ENCODE data around the gene COL4A1.
"Not testable (repeated sequence)": the region's sequence is repeated elsewhere in the genome, so short reads cannot be mapped to it uniquely, and the experiment has no call there.

Gene COL4A1

DNA sequence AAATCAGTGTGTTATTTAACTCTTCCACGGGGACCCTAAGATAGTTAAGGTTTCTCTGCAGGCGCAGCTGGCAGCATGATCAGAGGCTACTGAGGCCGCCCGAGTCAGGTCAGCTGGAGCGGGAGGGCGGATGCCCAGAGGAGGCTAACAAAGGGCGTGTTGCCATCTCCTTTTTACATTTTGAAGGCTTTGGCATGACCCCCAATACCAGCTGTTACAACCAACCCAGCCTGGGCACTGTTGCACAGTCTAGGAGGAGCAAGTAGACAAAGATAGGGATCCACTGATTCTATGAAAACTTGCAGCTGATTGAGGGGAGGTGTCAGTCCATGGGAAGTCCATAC is 15.8 kb upstream of the COL4A1 start:
- TF ChIP-seq, protein P1, sequence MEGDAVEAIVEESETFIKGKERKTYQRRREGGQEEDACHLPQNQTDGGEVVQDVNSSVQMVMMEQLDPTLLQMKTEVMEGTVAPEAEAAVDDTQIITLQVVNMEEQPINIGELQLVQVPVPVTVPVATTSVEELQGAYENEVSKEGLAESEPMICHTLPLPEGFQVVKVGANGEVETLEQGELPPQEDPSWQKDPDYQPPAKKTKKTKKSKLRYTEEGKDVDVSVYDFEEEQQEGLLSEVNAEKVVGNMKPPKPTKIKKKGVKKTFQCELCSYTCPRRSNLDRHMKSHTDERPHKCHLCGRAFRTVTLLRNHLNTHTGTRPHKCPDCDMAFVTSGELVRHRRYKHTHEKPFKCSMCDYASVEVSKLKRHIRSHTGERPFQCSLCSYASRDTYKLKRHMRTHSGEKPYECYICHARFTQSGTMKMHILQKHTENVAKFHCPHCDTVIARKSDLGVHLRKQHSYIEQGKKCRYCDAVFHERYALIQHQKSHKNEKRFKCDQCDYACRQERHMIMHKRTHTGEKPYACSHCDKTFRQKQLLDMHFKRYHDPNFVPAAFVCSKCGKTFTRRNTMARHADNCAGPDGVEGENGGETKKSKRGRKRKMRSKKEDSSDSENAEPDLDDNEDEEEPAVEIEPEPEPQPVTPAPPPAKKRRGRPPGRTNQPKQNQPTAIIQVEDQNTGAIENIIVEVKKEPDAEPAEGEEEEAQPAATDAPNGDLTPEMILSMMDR (conservative IDR thresholded peaks at IDR 0.05; ENCODE audit: low read depth, low read length) = no peak
- no peak overlapping the region for H3K4me3 ChIP-seq (IDR thresholded peaks at IDR 0.05; ENCODE audit: insufficient read depth, low read depth, low read length)
- no peak overlapping the region for H3K9ac ChIP-seq
- no peaks in the 10 kb centered on the region for H3K79me2 ChIP-seq (ENCODE audit: insufficient read depth, low read depth)
- H4K20me1 ChIP-seq (ENCODE audit: insufficient read depth) = no peaks in the 10 kb centered on the region
- no peak overlapping the region for H2AFZ ChIP-seq (ENCODE audit: low read depth)
- no peaks in the 10 kb centered on the region for H3K4me1 ChIP-seq (ENCODE audit: low read depth, poor library complexity, severe bottlenecking)
- H3K4me2 ChIP-seq = no peak overlapping the region
- no peaks in the 10 kb centered on the region for H3K27me3 ChIP-seq (ENCODE audit: insufficient read depth, low read depth)
- H3K27ac ChIP-seq = no peak overlapping the region
- H3K36me3 ChIP-seq (ENCODE audit: insufficient read depth) = no peaks in the 10 kb centered on the region

DNA sequence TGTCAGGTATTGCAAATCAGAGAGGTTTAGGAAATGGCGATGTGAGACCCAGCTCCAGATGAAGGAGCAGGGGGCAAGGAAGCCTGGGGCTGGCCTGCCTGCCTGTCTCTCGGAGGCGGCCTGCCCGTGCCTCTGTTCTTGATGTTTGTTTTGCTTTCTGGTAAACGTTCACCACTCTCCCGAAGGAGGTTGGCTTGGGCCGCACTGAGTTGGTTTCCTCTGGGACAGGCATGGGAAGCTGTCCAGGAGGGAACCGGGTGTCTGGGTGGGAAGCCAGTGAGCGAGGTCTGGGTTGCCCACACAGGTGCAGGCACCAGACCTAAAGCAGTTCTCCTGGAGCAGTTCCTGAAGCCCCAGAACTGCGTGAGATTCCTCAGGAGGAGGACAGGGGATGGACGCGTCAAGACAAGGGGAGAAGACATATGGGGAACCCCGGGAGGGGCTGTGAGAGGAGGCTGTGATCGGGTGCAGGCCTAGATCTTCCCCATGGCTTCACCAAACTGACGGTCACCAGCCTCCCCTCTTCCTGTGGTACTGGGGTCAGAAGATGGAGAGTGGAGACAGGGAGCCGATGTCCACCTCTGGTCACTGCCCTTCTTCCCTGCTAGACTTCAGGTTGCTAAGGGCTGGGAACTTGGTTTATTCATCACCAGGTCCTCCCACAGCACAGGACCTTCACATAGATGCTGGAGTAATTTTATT is 15.3 kb upstream of the COL4A1 start:
- Histone ChIP-seq H3K9ac (no peak overlapping the region), H3K4me2 (no peak overlapping the region), H3K79me2 (ENCODE audit: insufficient read depth, low read depth) (no peaks in the 10 kb centered on the region), H3K4me1 (ENCODE audit: low read depth, poor library complexity, severe bottlenecking) (no peaks in the 10 kb centered on the region), H3K4me3 (IDR thresholded peaks at IDR 0.05; ENCODE audit: insufficient read depth, low read depth, low read length) (no peak overlapping the region), H3K27me3 (ENCODE audit: insufficient read depth, low read depth) (no peaks in the 10 kb centered on the region), H2AFZ (ENCODE audit: low read depth) (no peak overlapping the region), H3K36me3 (ENCODE audit: insufficient read depth) (no peaks in the 10 kb centered on the region), H3K27ac (no peak overlapping the region), H4K20me1 (ENCODE audit: insufficient read depth) (no peaks in the 10 kb centered on the region)
- TF ChIP-seq, protein P1 (conservative IDR thresholded peaks at IDR 0.05; ENCODE audit: low read depth, low read length) = no peak

DNA sequence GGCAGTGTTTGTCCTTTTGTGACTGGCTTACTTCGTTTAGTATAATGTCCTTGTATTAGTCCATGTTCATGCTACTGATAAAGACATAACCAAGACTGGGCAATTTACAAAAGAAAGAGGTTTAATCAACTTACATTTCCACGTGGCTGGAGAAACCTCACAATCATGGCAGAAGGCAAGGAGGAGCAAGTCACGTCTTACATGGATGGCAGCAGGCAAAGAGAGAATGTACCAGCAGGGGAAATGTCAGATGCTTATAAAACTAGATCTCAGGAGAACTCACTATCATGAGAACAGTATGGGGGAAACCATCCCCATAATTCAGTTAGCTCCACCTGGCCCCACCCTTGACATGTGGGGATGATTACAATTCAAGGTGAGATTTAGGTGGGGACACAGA is 14.6 kb upstream of the COL4A1 start:
- not testable (repeated sequence) for H2AFZ ChIP-seq (ENCODE audit: low read depth); H3K27ac ChIP-seq; H3K27me3 ChIP-seq (ENCODE audit: insufficient read depth, low read depth); H4K20me1 ChIP-seq (ENCODE audit: insufficient read depth); H3K4me1 ChIP-seq (ENCODE audit: low read depth, poor library complexity, severe bottlenecking); H3K79me2 ChIP-seq (ENCODE audit: insufficient read depth, low read depth); H3K36me3 ChIP-seq (ENCODE audit: insufficient read depth); H3K9ac ChIP-seq; H3K4me2 ChIP-seq; H3K4me3 ChIP-seq (IDR thresholded peaks at IDR 0.05; ENCODE audit: insufficient read depth, low read depth, low read length)

DNA sequence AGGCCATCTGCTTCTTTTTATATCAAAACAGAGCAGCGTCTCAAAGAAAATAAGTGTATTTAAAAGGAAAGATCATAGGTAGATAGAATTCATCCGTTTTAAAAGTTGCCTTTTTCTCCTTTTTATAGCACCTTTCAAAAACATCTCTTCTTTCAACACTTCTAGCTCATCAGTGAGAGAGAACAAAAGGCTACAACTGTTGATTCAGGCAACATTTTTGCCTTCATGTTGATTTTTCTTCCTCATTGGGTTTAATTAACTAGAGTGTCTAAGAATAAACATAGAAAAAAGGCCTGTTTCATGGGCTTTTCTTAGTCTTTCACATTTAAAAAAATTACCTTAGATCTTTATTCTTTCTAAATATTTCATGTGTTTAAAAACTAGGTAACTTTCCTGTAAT is 13.7 kb upstream of the COL4A1 start:
- no peaks in the 10 kb centered on the region for H3K27me3 ChIP-seq (ENCODE audit: insufficient read depth, low read depth)
- TF ChIP-seq, protein P1 (conservative IDR thresholded peaks at IDR 0.05; ENCODE audit: low read depth, low read length) = no peak
- H3K36me3 ChIP-seq (ENCODE audit: insufficient read depth) = no peaks in the 10 kb centered on the region
- no peak overlapping the region for H3K4me2 ChIP-seq
- no peaks in the 10 kb centered on the region for H3K4me1 ChIP-seq (ENCODE audit: low read depth, poor library complexity, severe bottlenecking)
- no peaks in the 10 kb centered on the region for H3K79me2 ChIP-seq (ENCODE audit: insufficient read depth, low read depth)
- no peak overlapping the region for H3K9ac ChIP-seq
- H4K20me1 ChIP-seq (ENCODE audit: insufficient read depth) = no peaks in the 10 kb centered on the region
- H3K4me3 ChIP-seq (IDR thresholded peaks at IDR 0.05; ENCODE audit: insufficient read depth, low read depth, low read length) = no peak overlapping the region
- no peak overlapping the region for H3K27ac ChIP-seq
- no peak overlapping the region for H2AFZ ChIP-seq (ENCODE audit: low read depth)

DNA sequence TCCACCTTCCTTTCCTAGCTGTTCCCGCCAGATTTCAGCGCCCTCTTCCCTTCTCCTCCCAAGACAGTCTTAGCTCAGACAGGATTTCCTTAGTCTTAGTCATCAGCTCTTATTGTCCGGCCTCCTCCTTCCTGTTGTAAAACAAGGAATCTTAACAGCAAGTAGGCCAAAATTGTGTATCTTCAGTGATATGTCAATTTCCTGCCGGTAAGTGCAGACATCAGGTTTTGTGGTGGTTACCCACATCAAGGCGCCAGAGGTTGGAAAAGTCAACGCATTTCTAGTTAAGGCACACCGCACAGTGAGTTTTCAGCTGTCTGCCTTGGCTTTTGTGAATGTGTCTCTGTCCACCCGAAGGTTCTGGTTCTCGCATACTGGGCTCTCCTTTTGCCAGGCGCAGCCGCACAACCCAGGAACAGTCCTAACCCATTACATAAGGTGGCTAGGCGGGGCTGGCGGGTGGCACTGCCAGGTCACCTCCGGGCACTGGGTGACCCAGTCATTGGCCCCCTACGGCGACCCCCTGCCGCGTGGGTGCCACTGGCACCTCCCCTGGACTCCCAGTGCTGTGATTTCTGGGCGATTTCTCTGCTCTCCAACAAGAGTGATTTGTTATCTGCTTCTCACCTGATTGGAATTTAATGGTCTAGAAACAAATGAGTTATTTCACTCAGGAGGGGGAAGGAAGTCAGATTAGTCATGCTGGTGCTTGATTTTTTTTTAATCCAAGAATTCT is 13.0 kb upstream of the COL4A1 start:
- Histone ChIP-seq H3K27ac (no peak overlapping the region), H3K4me2 (no peak overlapping the region), H3K4me1 (ENCODE audit: low read depth, poor library complexity, severe bottlenecking) (no peaks in the 10 kb centered on the region), H3K9ac (no peak overlapping the region), H4K20me1 (ENCODE audit: insufficient read depth) (no peaks in the 10 kb centered on the region), H3K79me2 (ENCODE audit: insufficient read depth, low read depth) (no peaks in the 10 kb centered on the region), H3K36me3 (ENCODE audit: insufficient read depth) (no peaks in the 10 kb centered on the region), H3K4me3 (IDR thresholded peaks at IDR 0.05; ENCODE audit: insufficient read depth, low read depth, low read length) (no peak overlapping the region), H2AFZ (ENCODE audit: low read depth) (no peak overlapping the region), H3K27me3 (ENCODE audit: insufficient read depth, low read depth) (no peaks in the 10 kb centered on the region)
- TF ChIP-seq, protein P1 (conservative IDR thresholded peaks at IDR 0.05; ENCODE audit: low read depth, low read length) = no peak
